Measurements from ENCODE around the gene PTPRM. TPM values are rescaled to one million over a fixed set of nuclear protein-coding genes. Genes with fewer than 3 reads are reported as not detected.

PTPRM gene
- total RNA-seq, 1 experiment from 2014 or later = not detected

- Histone ChIP-seq H3K4me3 (ENCODE audit: low read depth, low read length, poor library complexity, severe bottlenecking) (no peak overlapping the region), H3K36me3 (ENCODE audit: insufficient read depth, low read length, poor library complexity, severe bottlenecking) (no peaks in the 10 kb centered on the region), H3K27me3 (replicated peaks; ENCODE audit: insufficient read depth, low read depth, low read length, poor library complexity) (no peaks in the 10 kb centered on the region), H3K9me3 (ENCODE audit: low read depth, low read length, poor library complexity, severe bottlenecking) (peaks cover 4% of the 10 kb centered on the region), H3K27ac (ENCODE audit: low read depth, low read length, poor library complexity, severe bottlenecking) (no peak overlapping the region), H3K4me1 (ENCODE audit: insufficient read depth, low read length, poor library complexity, severe bottlenecking) (no peaks in the 10 kb centered on the region)
- TF ChIP-seq EZH2 (IDR thresholded peaks at IDR 0.05; ENCODE audit: borderline replicate concordance, low read depth, low read length, poor library complexity, severe bottlenecking) = no peak
- TF ChIP-seq, protein P1, sequence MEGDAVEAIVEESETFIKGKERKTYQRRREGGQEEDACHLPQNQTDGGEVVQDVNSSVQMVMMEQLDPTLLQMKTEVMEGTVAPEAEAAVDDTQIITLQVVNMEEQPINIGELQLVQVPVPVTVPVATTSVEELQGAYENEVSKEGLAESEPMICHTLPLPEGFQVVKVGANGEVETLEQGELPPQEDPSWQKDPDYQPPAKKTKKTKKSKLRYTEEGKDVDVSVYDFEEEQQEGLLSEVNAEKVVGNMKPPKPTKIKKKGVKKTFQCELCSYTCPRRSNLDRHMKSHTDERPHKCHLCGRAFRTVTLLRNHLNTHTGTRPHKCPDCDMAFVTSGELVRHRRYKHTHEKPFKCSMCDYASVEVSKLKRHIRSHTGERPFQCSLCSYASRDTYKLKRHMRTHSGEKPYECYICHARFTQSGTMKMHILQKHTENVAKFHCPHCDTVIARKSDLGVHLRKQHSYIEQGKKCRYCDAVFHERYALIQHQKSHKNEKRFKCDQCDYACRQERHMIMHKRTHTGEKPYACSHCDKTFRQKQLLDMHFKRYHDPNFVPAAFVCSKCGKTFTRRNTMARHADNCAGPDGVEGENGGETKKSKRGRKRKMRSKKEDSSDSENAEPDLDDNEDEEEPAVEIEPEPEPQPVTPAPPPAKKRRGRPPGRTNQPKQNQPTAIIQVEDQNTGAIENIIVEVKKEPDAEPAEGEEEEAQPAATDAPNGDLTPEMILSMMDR (conservative IDR thresholded peaks at IDR 0.05; ENCODE audit: low read depth, low read length) = no peak
- no peak for DNase-seq (ENCODE audit: low spot score)
- ChIA-PET CTCF (no interaction called here), POLR2A (ENCODE audit: low non-redundant PET) (no interaction called here)
- no TSS peak for BruUV-seq (replicated peaks)
- intact Hi-C loops (cut with micrococcal nuclease; ENCODE audit: unreplicated experiment) = no loop called here
These were observed 208.7 kb downstream of the PTPRM start for GRCh38 chr18:7775843-7776242.

DNA sequence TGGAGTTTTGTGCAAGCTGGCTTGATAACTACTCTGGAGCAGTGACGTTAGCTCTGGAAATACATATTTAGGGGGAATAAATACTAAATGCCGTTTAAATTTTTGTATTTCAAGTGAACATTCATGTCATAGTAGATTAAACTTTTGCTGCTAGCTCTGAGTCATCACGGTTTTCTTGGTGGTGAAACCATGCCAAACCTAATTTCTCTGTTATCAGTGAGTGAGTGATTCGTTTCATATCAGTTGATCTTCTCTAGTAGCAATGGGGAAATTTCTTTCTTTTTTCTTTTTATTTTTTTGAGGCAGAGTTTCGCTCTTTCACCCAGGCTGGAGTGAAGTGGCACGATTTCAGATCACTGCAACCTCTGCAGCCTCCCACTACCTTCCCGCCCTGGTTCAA, 211.1 kb downstream of the PTPRM start:
- Histone ChIP-seq H3K9me3 (ENCODE audit: low read depth, low read length, poor library complexity, severe bottlenecking) (peaks cover 4% of the 10 kb centered on the region), H3K4me1 (ENCODE audit: insufficient read depth, low read length, poor library complexity, severe bottlenecking) (no peaks in the 10 kb centered on the region), H3K4me3 (ENCODE audit: low read depth, low read length, poor library complexity, severe bottlenecking) (no peak overlapping the region), H3K27ac (ENCODE audit: low read depth, low read length, poor library complexity, severe bottlenecking) (no peak overlapping the region), H3K36me3 (ENCODE audit: insufficient read depth, low read length, poor library complexity, severe bottlenecking) (no peaks in the 10 kb centered on the region), H3K27me3 (replicated peaks; ENCODE audit: insufficient read depth, low read depth, low read length, poor library complexity) (no peaks in the 10 kb centered on the region)
- BruUV-seq (replicated peaks) = no TSS peak
- intact Hi-C loops (cut with micrococcal nuclease; ENCODE audit: unreplicated experiment) = no loop called here
- CTCF ChIA-PET = no interaction called here
- POLR2A ChIA-PET (ENCODE audit: low non-redundant PET) = no interaction called here
- no peak for TF ChIP-seq EZH2 (IDR thresholded peaks at IDR 0.05; ENCODE audit: borderline replicate concordance, low read depth, low read length, poor library complexity, severe bottlenecking)
- TF ChIP-seq, protein P1 (conservative IDR thresholded peaks at IDR 0.05; ENCODE audit: low read depth, low read length) = no peak
- no peak for DNase-seq (ENCODE audit: low spot score)

DNA sequence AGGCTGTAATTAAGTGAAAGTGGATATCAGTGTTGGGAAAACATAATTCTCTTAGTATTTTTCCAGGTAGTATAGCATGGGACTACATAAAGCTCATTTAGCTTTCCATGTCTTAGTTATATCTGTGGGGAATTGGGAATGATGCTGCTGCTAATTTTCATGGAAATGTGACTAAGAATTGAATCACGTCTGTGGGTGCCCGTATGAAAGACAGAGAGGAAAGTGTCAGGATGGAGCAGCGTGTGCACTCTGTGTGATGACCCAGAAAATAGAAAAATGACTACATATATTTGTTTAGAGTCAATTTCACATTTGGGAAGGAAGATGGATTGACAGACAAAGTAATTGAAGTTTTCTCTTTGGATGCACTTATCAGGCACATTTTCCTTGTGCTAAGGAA, 212.1 kb downstream of the PTPRM start:
- no peak overlapping the region for H3K4me3 ChIP-seq (ENCODE audit: low read depth, low read length, poor library complexity, severe bottlenecking)
- no peaks in the 10 kb centered on the region for H3K4me1 ChIP-seq (ENCODE audit: insufficient read depth, low read length, poor library complexity, severe bottlenecking)
- H3K9me3 ChIP-seq (ENCODE audit: low read depth, low read length, poor library complexity, severe bottlenecking) = peaks cover 4% of the 10 kb centered on the region
- H3K36me3 ChIP-seq (ENCODE audit: insufficient read depth, low read length, poor library complexity, severe bottlenecking) = no peaks in the 10 kb centered on the region
- no peak overlapping the region for H3K27ac ChIP-seq (ENCODE audit: low read depth, low read length, poor library complexity, severe bottlenecking)
- no peak for TF ChIP-seq EZH2 (IDR thresholded peaks at IDR 0.05; ENCODE audit: borderline replicate concordance, low read depth, low read length, poor library complexity, severe bottlenecking)
- TF ChIP-seq, protein P1 (conservative IDR thresholded peaks at IDR 0.05; ENCODE audit: low read depth, low read length) = no peak
- intact Hi-C loops (cut with micrococcal nuclease; ENCODE audit: unreplicated experiment) = no loop called here
- ChIA-PET CTCF (no interaction called here), POLR2A (ENCODE audit: low non-redundant PET) (no interaction called here)
- no peak for DNase-seq (ENCODE audit: low spot score)
- H3K27me3 ChIP-seq (replicated peaks; ENCODE audit: insufficient read depth, low read depth, low read length, poor library complexity) = no peaks in the 10 kb centered on the region
- no TSS peak for BruUV-seq (replicated peaks)
